Activated CD4-positive, CD25-positive, alpha-beta regulatory T cell treated with anti-CD3 and anti-CD28 coated beads, Interleukin-2, amount 50 U/mL, for 16 hours (primary cell): ENCODE results near the gene RAP1A.
"Not testable (repeated sequence)": the region's sequence is repeated elsewhere in the genome, so short reads cannot be mapped to it uniquely, and the experiment has no call there.

Experiments used
- DNase-seq: peaks from one replicate; pipeline ENCODE4 v3.0.0-alpha.2; 2020; ENCODE audit warnings: low read depth, low spot score

Gene RAP1A

GRCh38 chr1:111736548-111737215 is 117.1 kb downstream of the RAP1A start:
- no peak for DNase-seq

DNA sequence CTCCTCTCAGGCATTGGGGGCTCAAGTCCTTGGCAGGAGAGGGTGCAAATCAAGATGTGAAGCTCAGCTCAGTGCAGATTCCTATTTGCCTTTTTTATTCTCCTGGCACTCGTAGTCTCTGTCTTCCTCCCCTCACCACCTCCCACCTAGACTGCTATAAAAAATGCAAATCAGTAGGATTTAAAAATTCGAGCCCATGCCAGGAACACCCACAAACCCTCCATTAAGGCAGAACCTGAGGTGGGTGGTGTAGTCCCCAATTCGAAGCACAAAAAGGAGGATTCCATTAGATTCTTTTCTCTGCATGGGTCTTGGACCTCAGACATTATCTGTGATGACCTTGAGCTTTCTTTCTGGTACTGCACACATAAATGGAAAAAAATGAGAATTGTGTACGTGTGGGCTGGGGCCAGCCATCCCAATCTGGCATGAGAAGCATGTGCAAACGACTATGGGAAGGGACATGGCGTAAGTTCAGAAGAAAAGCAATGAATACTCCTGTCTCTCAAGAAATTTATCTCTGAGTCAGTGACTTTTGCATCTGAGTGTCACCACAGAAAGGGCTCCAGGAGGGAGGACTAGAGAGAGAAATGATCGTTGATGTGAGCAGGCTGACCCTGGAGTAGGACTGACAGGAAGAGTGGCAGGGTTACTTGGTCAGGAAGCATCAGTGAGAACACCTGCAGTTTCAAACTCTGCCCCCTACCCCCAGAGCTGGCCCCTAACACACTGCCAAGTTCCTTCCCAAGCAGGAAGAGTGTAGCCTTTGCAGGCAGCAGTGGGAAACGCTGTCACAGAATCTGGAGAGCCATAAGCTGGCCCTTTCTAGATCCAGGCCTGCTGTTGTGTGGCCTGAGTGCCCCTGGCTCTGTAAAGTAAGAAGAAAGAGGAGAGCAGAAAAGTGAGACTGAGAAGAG is 117.9 kb downstream of the RAP1A start:
- DNase-seq: no peak

DNA sequence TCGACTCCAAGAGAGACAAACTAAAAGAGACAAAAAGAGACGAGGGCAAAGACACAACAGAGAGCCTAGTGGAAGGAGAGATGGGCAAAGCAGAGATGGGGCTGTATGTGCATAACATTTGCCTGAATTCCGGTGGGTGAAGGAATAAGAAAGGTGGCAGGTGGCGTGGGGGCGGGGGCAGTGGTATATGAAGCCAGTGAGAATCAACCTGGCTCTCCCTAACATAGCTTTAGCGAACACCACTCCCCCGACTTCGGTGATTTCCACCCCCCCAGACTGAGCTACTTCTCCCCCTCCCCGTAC is 118.5 kb downstream of the RAP1A start:
- DNase-seq: no peak

DNA sequence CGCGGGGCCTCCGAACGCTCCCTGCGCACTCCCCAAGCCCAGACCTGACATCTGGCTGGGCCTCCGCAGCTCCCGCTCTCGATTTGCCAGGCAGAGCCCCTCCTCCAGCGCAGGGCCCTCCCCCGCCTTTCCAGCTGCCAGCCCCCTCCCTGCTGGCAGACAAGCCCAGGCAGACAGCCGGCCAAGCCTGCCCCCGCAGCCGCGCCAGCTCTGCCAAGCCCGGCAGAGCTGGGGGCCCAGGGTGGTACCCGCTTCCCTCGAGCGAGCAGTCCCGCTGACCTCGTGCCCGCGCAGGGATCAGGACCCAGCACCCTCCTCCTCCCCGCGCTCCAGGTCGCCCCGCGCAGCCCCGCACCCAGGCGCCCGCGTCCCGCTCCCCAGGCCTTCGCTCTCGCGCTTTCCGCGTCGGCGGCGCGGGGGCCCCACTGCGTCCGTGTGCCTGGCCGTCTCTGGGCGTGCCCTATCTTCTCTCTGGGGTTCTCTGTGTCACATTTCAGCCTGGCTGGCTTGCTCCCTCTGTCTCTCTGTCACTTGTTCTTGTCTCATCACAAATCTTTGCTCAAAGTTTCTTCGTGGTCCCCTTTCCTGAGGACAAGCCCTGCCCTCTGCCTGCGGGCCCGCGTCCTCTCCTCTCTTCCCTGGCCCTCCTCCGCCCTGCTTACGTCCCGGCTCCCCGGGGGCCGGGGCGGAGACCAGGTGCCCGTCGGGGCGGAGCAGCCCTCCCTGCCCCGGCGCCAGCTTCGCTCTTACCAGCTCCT is 119.0 kb downstream of the RAP1A start:
- DNase-seq: no peak

- DNase-seq: no peak
Measured at GRCh38 chr1:111739194-111739924, 119.8 kb downstream of the RAP1A start, which contains the start of gene INKA2. Gene INKA2 (minus strand): TSS chr1:111739395. CDS start chr1:111739242, 153 bp downstream.

GRCh38 chr1:111739925-111740765 is 120.6 kb downstream of the RAP1A start:
- DNase-seq: no peak

DNA sequence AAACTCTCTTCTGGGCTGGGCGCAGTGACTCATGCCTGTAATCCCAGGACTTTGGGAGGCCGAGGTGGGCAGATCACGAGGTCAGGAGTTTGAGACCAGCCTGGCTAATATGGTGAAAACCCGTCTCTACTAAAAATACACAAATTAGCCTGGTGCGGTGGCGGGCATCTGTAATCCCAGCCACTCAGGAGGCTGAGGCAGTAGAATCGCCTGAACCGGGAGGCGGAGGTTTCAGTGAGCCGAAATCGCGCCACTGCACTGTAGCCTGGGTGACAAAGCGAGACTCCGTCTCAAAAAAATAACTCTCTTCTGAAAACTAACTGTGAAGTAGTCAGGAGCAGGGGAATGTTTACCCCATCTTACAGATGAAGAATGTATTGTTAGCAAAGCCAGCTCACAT is 122.7 kb downstream of the RAP1A start:
- not testable (repeated sequence) for DNase-seq

GRCh38 chr1:111742938-111743549 is 123.5 kb downstream of the RAP1A start:
- no peak for DNase-seq

- DNase-seq: no peak
Measured at GRCh38 chr1:111743679-111744101, 124.1 kb downstream of the RAP1A start.

DNA sequence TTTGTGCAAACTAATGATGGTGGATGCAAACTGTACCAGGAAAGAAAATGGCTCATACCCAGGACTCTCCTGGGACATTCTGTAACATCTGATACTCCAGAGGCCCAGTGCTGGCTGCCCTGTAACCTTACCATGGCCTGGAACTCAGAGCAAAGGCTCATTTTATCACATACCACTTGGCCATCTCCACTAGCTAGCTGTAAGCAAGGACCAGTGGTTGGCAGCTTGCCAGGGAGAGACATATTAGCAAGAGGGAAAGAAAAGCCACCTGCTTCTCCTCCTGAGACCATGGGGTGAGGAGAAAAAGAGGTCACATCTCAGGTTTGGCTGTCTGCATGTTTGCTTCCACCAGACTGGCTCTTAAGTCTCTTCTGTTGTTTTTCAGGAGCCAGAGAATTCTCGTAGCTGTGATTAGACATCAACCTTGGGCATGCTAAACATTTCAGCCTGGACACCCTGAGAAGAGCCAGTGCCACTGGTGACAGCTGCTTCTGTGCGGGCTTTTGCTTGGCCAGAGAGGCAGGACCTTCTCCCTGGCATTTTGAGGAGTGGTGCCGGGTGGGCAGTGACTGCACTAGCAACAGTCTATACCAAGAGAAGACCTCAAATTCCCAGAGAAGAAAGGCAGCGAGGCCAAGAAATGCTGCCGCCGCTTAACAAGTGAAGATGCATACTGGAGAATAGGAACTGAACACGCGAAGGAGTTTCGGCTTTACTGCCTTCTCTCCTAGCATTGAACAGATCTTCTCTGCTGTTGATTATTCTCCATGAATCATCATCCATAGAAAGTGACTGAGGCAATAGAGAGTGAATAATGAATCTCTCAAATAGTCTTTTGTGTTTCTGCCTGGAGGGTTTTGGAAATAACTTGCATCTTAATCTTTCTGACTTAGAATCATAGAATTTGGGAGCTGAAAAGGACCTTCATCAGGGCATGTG is 126.4 kb downstream of the RAP1A start:
- DNase-seq: no peak

DNA sequence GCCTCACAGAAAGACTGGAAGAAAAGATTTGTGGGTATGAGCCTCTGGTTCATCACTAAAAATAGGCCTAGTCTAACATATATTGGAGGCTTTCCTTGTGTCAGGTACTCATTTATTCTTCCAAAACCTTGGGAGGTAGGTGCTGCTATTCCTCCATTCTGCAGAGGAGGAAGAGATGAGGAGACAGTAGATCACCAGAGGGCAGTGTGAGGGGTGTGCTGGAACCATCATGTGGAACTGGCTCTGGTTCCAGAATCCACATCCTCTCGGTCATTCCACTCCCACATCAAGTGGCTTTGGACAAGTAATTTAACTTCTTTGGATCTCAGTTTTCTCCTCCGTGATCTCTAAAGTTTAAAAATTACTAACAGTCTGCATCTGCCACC is 127.0 kb downstream of the RAP1A start:
- DNase-seq: no peak

GRCh38 chr1:111747282-111747734 is 127.7 kb downstream of the RAP1A start:
- peak; percentile 45 for DNase-seq

DNA sequence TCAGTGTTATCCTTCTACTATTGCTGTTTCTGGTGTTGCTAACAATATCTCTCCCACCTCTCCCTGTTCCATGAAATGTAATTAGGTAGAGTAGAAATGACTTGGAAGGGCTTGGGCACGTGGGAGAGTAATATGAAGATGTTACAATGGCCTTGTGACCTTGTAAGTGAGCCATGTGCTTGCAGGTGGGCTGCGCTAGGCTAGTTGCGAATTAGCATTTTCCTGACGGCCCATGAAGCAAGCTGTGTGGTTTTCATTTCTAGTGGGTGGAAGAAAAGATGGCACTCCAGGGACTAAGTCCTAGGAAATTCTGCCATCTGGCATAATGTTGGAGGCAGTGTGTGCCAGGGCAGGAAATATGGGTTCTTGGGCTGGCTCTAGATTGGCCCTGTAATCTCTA is 128.4 kb downstream of the RAP1A start:
- DNase-seq: no peak

GRCh38 chr1:111749628-111750027 is 130.0 kb downstream of the RAP1A start:
- no peak for DNase-seq

- no peak for DNase-seq
Measured at GRCh38 chr1:111750856-111751255, 131.3 kb downstream of the RAP1A start.

- DNase-seq: no peak
Measured at GRCh38 chr1:111751906-111752575, 132.5 kb downstream of the RAP1A start.

- DNase-seq: no peak
Measured at GRCh38 chr1:111754984-111755330, 135.4 kb downstream of the RAP1A start.

DNA sequence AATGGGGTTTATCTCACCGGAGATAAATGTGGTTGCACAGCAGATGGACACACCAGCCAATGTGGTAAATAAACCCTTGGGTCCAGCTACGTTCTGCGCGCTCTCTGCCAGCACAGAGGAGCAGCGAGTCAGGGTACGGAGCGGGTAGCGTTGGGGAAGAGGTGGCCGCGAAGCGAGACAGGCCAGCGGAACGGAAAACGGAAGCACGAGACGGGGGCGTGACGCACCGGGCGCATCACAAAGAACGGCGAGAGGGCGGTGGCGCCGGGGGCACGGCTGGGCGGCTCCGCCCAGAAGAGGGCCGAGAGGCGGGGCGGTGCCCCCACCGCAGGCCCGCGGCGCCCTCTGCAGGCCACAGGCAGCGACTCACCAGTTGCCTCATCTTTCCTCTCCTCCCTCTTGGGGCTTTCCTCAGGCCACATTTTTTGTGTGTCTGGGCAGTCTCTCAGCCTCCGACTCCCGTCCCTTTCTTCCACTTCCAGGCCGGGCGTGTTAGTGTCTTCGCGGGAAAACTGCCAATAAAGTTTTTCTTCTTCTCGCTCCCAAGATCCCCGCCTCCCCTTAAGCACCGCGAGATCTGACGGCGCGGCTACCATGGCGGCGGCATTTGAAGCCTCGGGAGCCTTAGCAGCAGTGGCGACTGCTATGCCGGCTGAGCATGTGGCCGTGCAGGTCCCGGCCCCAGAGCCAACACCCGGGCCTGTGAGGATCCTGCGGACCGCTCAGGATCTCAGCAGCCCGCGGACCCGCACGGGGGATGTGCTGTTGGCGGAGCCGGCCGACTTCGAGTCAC is 135.9 kb downstream of the RAP1A start, which contains the start of gene DDX20:
DDX20 (plus strand) TSS at position 571 of the 793 bp plus-strand sequence; CDS start at position 595, 24 bp downstream.
- peak; percentile 87 for DNase-seq
